Fibroblast of villous mesenchyme (primary cell): ENCODE data around the gene ATG4B. TPM values are rescaled to one million over a fixed set of nuclear protein-coding genes. Genes with fewer than 3 reads are reported as not detected.
A peak's percentile ranks its signal among the peaks of the same experiment; 100 is the strongest.

ENCODE experiments used
- DNase-seq: peaks from one replicate; pipeline ENCODE4 v3.0.0-alpha.2; 2010; ENCODE audit warnings: low read depth
- H3K4me3 ChIP-seq: 2 replicates; pipeline ENCODE4 v1.5.1; 2011; ENCODE audit warnings: low read depth, mild to moderate bottlenecking, low read length
- total RNA-seq: library from RNA; depleted of rRNA; stranded (reverse); fragments of >200 nt; gene quantifications from 2 replicates; pipeline ENCODE4 v1.2.3, GENCODE V29; 2012
- TF ChIP-seq, protein P1 (sequence below): IDR thresholded peaks from 2 replicates; pipeline ENCODE4 v1.5.1; 2012; ENCODE audit warnings: low read depth, mild to moderate bottlenecking, low read length; ENCODE audit not compliant: insufficient read depth

Gene ATG4B
- total RNA-seq, 1 donor: 47.1 TPM

DNA sequence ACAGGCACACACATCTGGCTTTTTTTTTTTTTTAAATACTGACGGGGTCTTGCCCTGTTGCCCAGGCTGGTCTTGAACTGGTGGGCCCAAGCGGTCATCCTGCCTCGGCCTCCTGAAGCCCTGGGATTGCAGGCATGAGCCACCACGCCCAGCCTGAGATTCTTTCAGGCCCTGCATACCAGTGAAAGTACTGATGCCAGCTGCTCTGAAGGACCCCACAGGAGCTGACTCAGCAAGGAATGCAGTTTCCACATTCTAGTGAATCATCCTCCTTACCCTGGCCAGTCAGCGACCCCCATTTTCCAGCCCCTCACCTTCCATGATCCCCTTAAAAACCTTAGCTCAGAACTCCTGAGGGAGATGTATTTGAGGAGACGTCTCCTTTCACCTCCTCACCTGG, 55.0 kb downstream of the ATG4B start:
- DNase-seq: peak; percentile 56
- TF ChIP-seq, protein P1, sequence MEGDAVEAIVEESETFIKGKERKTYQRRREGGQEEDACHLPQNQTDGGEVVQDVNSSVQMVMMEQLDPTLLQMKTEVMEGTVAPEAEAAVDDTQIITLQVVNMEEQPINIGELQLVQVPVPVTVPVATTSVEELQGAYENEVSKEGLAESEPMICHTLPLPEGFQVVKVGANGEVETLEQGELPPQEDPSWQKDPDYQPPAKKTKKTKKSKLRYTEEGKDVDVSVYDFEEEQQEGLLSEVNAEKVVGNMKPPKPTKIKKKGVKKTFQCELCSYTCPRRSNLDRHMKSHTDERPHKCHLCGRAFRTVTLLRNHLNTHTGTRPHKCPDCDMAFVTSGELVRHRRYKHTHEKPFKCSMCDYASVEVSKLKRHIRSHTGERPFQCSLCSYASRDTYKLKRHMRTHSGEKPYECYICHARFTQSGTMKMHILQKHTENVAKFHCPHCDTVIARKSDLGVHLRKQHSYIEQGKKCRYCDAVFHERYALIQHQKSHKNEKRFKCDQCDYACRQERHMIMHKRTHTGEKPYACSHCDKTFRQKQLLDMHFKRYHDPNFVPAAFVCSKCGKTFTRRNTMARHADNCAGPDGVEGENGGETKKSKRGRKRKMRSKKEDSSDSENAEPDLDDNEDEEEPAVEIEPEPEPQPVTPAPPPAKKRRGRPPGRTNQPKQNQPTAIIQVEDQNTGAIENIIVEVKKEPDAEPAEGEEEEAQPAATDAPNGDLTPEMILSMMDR: no peak

DNA sequence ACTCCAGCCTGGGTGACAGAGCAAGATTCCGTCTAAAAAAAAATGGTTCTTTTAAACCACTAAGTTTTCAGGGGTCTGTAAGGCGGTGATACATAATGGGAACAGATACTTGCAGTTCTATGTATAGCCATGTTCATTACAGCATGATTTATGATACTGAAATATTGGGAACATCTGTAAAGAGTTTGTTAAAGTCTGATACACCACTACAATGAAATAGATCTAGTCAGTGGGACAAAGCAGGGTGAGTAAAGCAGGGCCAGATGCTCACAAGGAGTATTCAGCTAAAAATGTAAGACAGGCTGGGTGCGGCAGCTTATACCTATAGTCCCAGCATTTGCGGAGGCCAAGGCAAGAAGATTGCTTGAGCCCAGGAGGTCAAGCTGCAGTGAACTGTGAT, 58.2 kb downstream of the ATG4B start:
- DNase-seq: no peak
- TF ChIP-seq, protein P1: no peak

More for the DNA sequence above, 55.0 kb downstream of the ATG4B start:
- H3K4me3 ChIP-seq: no peak overlapping the region

DNA sequence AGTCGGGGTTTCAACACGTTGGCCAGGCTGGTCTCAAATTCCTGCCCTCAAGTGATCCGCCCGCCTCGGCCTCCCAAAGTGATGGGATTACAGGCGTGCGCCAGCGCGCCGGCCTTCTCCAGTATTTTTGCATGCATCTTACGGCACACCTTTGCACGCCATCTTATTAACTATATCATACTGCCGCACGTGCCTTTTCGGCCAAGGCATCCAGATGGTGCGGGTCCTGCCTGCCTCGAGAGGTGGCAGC, 63.6 kb downstream of the ATG4B start:
- TF ChIP-seq, protein P1: peak; percentile 39
- DNase-seq: no peak
- H3K4me3 ChIP-seq: peak overlapping the region; percentile 76

More for the DNA sequence above, 58.2 kb downstream of the ATG4B start:
- no peak overlapping the region for H3K4me3 ChIP-seq

DNA sequence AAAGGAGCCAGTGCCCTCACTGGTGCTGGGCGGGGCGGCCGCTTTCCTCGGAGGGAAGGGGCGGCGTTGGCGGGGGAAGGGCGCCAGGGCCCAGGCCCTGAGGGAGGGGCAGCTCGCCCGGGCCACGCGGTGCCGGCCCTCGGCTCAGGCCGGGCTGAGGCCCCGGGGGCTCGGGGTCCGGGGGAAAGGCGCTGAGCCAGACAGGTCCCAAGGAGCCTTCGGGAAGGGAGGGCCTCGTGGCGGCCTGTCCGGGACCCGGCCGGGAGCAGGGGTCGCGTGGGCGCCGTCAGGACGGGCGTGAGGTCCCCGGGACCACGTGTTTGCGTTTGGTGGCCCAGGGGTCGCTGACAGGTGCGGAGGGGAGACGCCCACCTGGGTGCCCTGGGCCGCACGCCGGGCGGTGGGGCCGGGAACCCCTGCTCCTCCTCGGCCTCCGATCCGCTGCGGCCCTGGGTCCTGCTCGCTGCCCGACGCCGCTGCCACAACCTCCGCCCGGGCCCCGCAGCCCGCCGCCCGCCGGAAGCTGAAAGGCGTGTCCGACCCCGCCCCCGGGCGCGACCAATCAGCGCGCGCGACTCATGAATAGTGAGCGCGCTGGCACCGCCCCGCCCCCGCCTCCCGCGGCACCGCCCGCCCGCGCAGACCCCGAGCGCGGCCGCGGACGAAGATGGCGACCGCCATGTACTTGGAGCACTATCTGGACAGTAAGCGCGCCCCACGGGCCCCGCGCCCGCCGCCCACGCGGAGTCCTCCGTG, 64.1 kb downstream of the ATG4B start, which contains the start of gene ING5:
Gene ING5, plus strand, starts transcription at position 641 of the 756 bp plus-strand sequence. Its CDS starts 27 bp downstream, at position 668.
- TF ChIP-seq, protein P1: no peak
- peak; percentile 92 for DNase-seq
- peak within 1 kb of the TSS; percentile 83 for H3K4me3 ChIP-seq

DNA sequence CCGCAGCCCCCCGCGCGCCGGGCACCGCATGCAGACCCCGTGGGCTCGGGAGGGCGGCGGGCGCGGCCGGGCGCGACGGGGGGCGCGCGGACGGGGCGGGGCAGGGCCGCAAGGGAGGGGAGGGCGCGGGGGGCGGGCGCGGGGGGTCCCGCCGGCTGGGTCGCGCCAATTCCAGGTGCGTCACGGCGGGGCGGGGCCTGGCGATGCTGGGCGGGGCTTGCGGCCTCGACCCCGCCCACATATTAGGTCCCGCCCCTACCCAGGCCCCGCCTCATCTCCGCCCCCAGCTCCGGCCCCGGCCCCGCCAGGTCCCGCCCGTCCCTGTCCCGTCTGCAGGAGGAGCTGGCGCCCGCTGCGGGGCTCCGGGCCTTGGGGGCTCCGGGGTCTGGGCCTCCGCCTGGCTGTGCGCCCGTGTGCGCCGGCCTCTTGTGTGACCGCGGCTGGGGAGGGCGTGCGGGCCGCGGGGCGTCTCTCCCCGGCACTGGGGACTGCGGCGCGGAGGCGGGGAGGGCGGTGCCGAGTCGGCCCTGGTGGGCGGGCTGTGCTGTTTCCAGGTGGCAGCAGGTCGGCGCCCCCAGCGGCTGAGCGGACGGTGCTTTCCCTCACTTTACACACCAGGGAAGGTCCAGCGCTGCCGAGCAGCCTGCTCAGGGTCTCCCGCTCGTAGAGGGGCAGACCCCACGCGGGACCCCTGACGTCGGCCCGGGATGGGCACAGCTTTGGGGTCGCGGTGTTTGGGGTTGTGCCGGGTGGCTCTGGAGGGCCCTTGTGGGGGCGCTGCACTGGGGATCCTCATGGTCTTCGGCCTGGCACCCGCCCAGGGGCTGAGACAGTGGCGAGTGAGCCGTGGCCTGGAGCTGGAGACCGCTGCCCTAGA, 64.9 kb downstream of the ATG4B start:
- TF ChIP-seq, protein P1: peak; percentile 26
- peak; percentile 86 for DNase-seq
- H3K4me3 ChIP-seq: peak overlapping the region; percentile 83

DNA sequence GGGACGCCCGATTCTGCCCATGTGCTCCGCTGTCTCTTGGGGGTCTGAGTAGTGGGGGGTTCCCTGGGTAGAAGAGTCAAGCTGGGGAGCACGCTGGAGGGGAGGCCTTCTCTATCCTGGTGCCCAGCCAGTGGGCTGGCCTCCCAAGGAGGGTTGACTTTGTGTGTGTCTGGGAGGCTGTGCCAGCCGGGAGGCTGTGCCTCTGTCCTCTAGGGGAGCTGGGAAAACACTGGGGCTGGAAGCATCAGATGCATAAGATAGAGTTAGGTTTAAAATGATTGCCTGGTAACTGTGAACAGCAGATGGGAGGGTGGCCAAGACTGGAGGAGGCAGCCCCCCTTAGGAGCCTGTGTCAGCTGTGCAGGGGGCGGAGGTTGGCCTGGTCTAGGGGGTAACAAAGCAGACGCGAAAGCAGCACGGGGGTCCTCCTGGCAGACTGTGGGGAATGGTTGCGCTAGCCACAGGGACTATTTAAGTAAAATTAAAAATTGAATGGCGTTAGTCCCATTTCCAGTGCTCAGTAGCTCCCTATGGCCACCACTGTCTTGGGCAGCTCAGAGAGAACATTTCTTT, 65.6 kb downstream of the ATG4B start:
- no peak for DNase-seq
- TF ChIP-seq, protein P1: no peak
- peak overlapping the region; percentile 83 for H3K4me3 ChIP-seq
